NCI-H1092 treated with DMSO at 0.1 percent for 48 hours (cell line): ENCODE data around the gene IGFLR1.
"Not testable (repeated sequence)": the region's sequence is repeated elsewhere in the genome, so short reads cannot be mapped to it uniquely, and the experiment has no call there.

Experiments used
- DNase-seq: peaks from one replicate; lab custom pipeline; 2025; lab: John Stamatoyannopoulos, UW

Gene IGFLR1

DNA sequence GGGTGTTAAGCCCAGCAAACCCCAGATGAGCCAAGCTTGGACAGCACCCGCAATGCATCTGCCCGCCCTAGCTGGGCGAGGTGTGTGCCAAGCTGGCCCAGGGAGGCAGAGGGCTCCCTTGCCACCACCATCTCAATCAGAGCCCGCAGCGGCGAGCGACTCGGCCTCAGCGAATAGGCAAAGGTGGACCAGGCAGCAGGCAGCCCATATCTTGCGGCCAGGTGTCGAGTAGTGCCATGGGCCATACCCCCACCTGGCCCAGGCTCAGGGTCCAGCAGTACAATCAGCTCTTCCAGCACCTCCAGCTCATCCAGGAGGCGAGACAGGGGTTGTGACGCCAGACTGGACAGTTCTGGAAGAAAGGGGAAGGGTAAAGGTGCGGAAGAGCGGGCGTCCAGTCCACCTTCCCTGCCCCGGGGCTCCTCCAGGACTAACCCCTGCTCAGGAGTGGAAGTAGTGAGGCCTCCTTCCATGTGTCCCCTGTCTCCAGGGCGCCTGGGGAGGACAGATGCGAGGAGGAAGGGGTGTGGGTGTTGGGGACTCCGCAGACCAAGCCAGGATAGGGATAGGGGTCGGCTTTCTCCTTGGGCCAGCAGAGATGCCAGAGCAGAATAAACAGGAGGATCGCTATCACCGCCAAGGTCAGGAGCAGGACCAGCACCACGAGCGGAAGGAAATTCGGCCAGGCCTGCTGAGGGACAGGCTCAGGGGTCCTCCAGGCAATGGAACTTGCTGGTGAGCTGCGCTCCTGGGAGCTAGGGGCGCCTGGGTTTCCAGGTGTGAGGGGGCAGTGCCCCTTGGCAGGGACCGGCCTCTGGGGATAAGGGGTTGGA is 2.8 kb downstream of the IGFLR1 start:
- DNase-seq: no peak

DNA sequence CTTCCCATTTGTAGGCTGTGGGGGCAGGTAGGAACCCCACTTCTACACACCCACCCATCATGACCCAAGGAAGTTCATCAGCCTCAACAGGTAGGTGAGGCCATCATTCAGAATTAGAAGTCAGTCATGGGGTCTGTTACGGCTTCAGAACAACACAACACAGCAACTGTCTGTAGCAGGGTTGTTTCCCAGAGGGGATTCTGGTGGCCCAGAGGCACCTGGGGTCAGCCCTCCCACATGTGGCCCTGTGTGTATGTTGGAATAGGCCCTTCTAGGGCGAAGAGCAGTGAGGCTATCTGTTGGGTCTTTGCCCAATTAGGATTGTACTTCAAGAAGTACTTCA is 3.4 kb downstream of the IGFLR1 start:
- DNase-seq: no peak

- DNase-seq: no peak
Observed at GRCh38 chr19:35738021-35738886, 4.0 kb downstream of the IGFLR1 start.

GRCh38 chr19:35736913-35737886 is 5.1 kb downstream of the IGFLR1 start:
- no peak for DNase-seq

- DNase-seq: no peak
Observed at GRCh38 chr19:35734889-35735288, 7.4 kb downstream of the IGFLR1 start.

- DNase-seq: no peak
Observed at GRCh38 chr19:35734273-35734672, 8.0 kb downstream of the IGFLR1 start.

- no peak for DNase-seq
Observed at GRCh38 chr19:35733180-35734125, 8.8 kb downstream of the IGFLR1 start.

GRCh38 chr19:35732540-35733179 is 9.6 kb downstream of the IGFLR1 start:
- DNase-seq: no peak

DNA sequence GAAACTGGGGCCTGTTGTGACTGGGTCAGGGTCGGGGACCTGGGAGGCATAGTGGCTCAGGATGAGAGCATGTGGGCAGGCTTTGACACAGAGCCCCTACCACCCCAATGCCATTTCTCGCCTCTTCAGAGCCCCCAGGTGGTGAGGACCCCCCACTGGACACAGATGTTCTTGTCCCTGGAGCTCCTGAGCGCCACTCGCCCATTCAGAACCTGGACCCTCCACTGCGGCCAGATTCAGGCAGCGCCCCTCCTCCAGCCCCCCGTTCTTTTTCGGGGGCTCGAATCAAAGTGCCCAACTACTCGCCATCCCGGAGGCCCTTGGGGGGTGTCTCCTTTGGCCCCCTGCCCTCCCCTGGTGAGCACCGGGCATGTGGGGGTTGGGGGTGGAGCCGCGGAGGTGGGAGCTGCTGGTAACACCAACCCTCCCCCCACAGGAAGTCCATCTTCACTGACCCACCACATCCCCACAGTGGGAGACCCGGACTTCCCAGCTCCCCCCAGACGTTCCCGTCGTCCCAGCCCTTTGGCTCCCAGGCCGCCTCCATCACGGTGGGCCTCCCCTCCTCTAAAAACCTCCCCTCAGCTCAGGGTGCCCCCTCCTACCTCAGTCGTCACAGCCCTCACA is 10.4 kb downstream of the IGFLR1 start:
- no peak for DNase-seq

GRCh38 chr19:35731353-35731752 is 10.9 kb downstream of the IGFLR1 start:
- no peak for DNase-seq

DNA sequence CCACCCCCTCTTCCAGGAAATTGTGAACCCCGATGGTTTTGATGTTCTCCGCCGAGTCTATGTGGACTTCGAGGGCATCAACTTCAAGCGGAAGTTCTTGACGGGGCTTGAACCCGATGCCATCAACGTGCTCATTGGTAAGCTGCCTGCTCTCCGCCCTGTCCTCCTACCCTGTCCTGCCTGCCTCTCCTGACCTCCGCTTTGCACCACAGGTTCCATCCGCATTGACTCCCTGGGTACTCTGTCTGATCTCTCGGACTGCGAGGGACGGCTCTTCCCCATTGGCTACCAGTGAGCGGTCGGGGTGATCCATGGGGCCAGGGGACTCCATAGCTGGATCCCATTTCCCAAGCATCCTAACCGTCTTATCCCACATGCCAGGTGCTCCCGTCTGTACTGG is 11.9 kb downstream of the IGFLR1 start:
- DNase-seq: no peak

- DNase-seq: no peak
Observed at GRCh38 chr19:35729763-35730162, 12.5 kb downstream of the IGFLR1 start.

DNA sequence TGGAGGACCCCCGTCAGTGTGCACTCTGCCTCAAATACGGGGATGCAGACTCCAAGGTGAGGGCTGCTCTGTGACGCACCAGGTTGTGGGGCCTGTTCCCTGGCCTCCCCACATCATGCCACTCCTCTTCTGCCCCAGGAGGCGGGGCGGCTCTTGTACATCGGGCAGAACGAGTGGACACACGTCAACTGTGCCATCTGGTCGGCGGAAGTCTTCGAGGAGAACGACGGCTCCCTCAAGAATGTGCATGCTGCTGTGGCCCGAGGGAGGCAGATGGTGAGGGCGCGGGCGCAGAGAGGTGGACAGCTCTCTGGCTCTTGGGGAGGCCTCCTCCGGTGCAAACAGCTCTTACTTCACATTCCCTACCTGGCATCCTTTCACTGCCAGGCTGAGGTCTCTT is 13.2 kb downstream of the IGFLR1 start:
- DNase-seq: no peak

DNA sequence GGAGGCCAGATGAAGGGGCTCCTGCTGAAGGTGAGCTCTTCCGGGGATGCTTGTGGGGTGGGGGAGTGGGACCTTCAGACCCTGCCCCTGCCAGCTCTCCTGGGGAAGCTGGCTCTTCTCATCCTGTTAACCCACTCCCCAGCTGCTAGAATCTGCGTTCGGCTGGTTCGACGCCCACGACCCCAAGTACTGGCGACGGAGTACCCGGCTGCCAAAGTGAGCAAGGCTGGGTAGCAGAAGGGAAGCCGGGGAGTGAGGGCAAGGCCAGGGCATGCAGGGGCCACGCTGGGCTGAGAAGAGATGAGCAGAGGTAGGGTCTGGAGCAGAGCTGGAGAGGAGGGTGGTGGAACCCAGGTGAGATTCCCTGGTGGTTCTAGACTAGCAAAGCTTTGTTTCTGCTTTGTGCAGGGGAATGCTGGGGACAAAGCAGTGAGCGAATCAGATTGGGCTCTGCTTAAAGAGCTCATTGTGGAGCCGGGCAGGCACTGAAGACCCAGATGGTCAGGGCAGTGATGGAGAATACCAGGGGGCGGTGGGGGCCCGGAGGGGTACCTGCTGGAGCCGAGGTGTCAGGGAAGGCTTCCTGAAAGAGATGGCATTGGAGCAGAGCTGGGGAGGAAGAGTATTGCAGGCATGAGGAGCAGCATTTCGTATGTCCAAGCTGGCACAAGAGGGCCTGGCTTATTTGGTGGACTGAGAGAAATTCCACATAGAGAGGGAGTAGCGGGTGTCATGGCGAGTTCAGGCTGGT is 14.1 kb downstream of the IGFLR1 start:
- DNase-seq: no peak

- DNase-seq: no peak
Observed at GRCh38 chr19:35727053-35727955, 14.9 kb downstream of the IGFLR1 start.

DNA sequence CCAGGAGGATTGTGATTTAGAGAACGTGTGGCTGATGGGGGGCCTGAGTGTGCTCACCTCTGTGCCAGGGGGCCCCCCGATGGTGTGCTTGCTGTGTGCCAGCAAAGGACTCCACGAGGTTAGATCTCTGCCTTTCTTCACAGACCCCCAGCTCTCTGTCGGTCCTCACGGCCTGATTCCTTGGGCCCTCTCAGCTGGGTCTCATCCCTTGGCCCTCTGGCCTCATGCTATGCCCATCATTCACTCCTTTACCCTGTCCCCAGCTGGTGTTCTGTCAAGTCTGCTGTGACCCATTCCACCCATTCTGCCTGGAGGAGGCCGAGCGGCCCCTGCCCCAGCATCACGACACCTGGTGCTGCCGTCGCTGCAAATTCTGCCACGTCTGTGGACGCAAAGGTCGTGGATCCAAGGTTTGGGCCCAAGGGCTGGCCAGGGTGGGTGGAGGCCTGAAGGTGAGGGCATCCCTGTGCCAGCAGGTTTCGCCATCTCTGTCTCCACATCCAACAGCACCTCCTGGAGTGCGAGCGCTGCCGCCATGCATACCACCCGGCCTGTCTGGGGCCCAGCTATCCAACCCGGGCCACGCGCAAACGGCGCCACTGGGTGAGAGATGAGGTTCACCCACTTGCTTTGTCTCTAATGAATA is 16.9 kb downstream of the IGFLR1 start:
- DNase-seq: no peak

DNA sequence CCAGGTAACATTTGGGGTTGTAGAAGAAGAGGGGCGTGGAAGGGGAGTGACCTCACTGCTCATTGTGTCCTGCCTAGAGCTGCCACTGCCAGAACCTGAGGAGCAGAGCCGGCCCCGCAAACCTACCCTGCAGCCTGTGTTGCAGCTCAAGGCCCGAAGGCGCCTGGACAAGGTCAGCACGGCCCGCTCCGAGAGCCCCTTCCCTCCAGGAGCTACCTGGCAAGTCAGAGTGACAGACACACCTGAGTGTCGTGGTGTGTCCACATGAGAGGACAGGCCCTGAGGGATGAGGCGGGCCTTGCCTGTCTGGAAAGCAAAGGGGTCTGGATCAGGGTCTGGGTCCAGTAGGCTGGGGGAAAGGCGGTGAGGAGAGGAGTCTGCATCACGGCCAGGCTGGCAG is 17.7 kb downstream of the IGFLR1 start:
- DNase-seq: no peak

- DNase-seq: not testable (repeated sequence)
Observed at GRCh38 chr19:35724132-35724531, 18.1 kb downstream of the IGFLR1 start.
